GM19025 (cell line): Measurements from ENCODE around the gene PIK3R1.

Experiments used
- ATAC-seq: cut with Tn5 transposase; IDR thresholded peaks from one replicate; pipeline ENCODE4 v1.9.1; 2021; ENCODE audit warnings: mild to moderate bottlenecking, low read depth, moderate library complexity; ENCODE audit not compliant: unreplicated experiment

The PIK3R1 gene

GRCh38 chr5:68345171-68345570 lies 129.6 kb downstream of the PIK3R1 start:
- ATAC-seq: no peak

GRCh38 chr5:68345582-68345981 lies 130.0 kb downstream of the PIK3R1 start:
- ATAC-seq: no peak

- no peak for ATAC-seq
Observed at GRCh38 chr5:68347536-68347935, 132.0 kb downstream of the PIK3R1 start.

- no peak for ATAC-seq
Observed at GRCh38 chr5:68348447-68349222, 133.1 kb downstream of the PIK3R1 start.

GRCh38 chr5:68350176-68350575 lies 134.6 kb downstream of the PIK3R1 start:
- no peak for ATAC-seq
